PFSK-1 (cell line): ENCODE data around the gene MAPKAPK3.

Source experiments
- FOXP2 ChIP-seq: optimal IDR thresholded peaks from 2 replicates; pipeline ENCODE3; 2011; ENCODE audit warnings: borderline replicate concordance, control low read depth, inconsistent platforms; ENCODE audit not compliant: insufficient read depth; ENCODE audit errors: extremely low read length, extremely low read depth
- POLR2AphosphoS5 ChIP-seq: IDR thresholded peaks from 2 replicates; pipeline ENCODE4 v1.6.1; 2012; ENCODE audit warnings: low read depth, mild to moderate bottlenecking, control low read depth, low read length, moderate library complexity
- REST ChIP-seq, 2 experiments: IDR thresholded peaks; 2 replicates each; pipeline versions ENCODE4 v1.6.1 to v1.8.0; 2011 to 2012; ENCODE audit warnings: low read depth in 2 of 2, low read length in 2 of 2, control low read depth in 1 of 2, inconsistent platforms in 1 of 2, mild to moderate bottlenecking in 1 of 2, moderate library complexity in 1 of 2; ENCODE audit not compliant: insufficient read depth in 1 of 2
- SIN3A ChIP-seq: IDR thresholded peaks from 2 replicates; pipeline ENCODE4 v1.6.1; 2012; ENCODE audit warnings: mild to moderate bottlenecking, low read length, moderate library complexity, borderline replicate concordance; ENCODE audit not compliant: insufficient read depth
- TAF1 ChIP-seq: IDR thresholded peaks from 2 replicates; pipeline ENCODE4 v1.6.1; 2012; ENCODE audit warnings: low read length, control low read depth, borderline replicate concordance; ENCODE audit not compliant: insufficient read depth

DNA sequence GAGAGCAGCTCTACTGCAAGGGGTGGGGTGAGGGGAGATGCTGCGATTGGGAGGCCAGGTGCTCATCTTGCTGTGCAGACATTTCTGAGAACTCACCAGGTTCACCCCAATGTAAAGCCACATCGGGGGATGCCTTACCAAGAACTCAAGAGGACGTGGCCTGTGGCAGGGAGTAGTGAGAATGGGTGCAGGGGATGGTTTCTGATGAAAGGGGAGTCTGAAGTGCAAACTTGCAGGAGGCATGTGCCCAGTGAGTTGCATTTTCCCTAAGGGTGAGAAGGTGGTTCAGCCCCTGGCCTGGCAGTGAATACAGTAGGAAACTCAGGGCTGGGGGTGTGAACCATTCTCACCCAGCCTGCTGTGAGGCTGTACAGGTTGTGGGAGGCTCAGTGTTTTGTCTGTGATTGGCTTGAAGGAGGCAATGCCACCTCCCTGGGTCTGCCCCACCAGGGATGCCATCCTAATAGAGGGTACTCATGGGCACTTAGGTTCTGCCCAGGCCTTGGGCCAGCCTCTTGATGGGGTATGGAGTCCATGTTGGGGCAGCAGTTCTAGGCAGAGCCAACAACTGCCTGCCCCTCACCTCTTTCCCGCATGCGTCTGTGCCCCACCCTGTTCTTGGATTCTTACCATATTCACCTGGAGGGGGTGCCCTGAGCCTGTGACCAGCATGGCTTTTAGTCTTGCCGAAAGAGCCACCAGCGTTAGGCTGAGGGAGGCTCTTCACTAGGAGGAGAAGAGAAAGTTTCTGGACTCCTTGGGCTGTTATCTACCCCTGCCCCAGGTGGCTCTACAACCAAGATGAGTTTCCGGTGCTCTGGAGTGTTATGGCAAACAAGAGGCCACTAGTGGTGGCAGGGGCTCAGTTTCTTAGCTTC lies 43.1 kb upstream of the MAPKAPK3 start:
- TF ChIP-seq REST (IDR thresholded peaks at IDR 0.05; ENCODE audit: insufficient read depth in 1 of 2, low read depth in 2 of 2, low read length in 2 of 2) (no peak), SIN3A (no peak), TAF1 (no peak), POLR2AphosphoS5 (no peak), FOXP2 (no peak)
